Thymus (tissue), 11 donors: ENCODE measurements around the gene TNNI3K. TPM values are rescaled to one million over a fixed set of nuclear protein-coding genes. Genes with fewer than 3 reads are reported as not detected.

Experiments used
- DNase-seq, 9 donors: peaks; one replicate each; pipeline ENCODE4 v3.0.0-alpha.2; 2013; ENCODE audit warnings: low spot score in 9 of 9, low read depth in 6 of 9, missing footprints in 1 of 9
- H3K27ac ChIP-seq, 2 donors: one replicate each; pipeline ENCODE4 v1.5.1; 2013; ENCODE audit warnings: control low read depth in 1 of 2, low read depth in 1 of 2, low read length in 1 of 2, mild to moderate bottlenecking in 1 of 2, moderate library complexity in 1 of 2
- H3K27me3 ChIP-seq, 2 donors: one replicate each; pipeline ENCODE4 v1.5.1; 2013; ENCODE audit warnings: low read length in 1 of 2; ENCODE audit not compliant: control insufficient read depth in 2 of 2, insufficient read depth in 1 of 2
- H3K36me3 ChIP-seq, 2 donors: one replicate each; pipeline ENCODE4 v1.5.1; 2013; ENCODE audit warnings: low read length in 1 of 2, mild to moderate bottlenecking in 1 of 2, moderate library complexity in 1 of 2; ENCODE audit not compliant: control insufficient read depth in 2 of 2, insufficient read depth in 2 of 2
- H3K4me1 ChIP-seq, 2 donors: one replicate each; pipeline ENCODE4 v1.5.1; 2013; ENCODE audit warnings: low read length in 2 of 2; ENCODE audit not compliant: control insufficient read depth in 2 of 2, insufficient read depth in 2 of 2
- H3K4me3 ChIP-seq, 2 donors: one replicate each; pipeline ENCODE4 v1.5.1; 2013; ENCODE audit warnings: low read length in 2 of 2, control low read depth in 1 of 2, mild to moderate bottlenecking in 1 of 2
- H3K9me3 ChIP-seq, 2 donors: one replicate each; pipeline ENCODE4 v1.5.1; 2013; ENCODE audit warnings: low read length in 1 of 2, mild to moderate bottlenecking in 1 of 2; ENCODE audit not compliant: control insufficient read depth in 2 of 2, insufficient read depth in 1 of 2
- WGBS: extraction: QIAGEN DNeasy Blood & Tissue Kit; methylation state at CpG from one replicate; pipeline ENCODE4 v1.1.7; 2013; 5-methylcytosine and 5-hydroxymethylcytosine counted together
- polyA plus RNA-seq: library from polyadenylated mRNA; stranded (reverse); fragments of 200-250 nt; gene quantifications from one replicate; pipeline ENCODE4 v1.2.3, GENCODE V29; 2013
- total RNA-seq: library from RNA; stranded (reverse); fragments of 120-200 nt; gene quantifications from one replicate; pipeline ENCODE4 v1.2.4, GENCODE V29; 2013
- donor health status: healthy.

The TNNI3K gene
- total and polyA plus RNA-seq, 2 donors, result 0.61 to 0.94 TPM

GRCh38 chr1:74526708-74527107, 291.5 kb downstream of the TNNI3K start:
- Histone ChIP-seq H3K4me1 (no peaks in the 10 kb centered on the region), H3K36me3 (no peaks in the 10 kb centered on the region), H3K27me3 (no peaks in the 10 kb centered on the region), H3K9me3 (no peaks in the 10 kb centered on the region), H3K27ac (no peak overlapping the region), H3K4me3 (no peak overlapping the region)
- no peak for DNase-seq
- WGBS, result 86% methylated on average over 2 of the region's 2 CpGs

GRCh38 chr1:74528123-74528522, 292.9 kb downstream of the TNNI3K start:
- WGBS, result 92% methylated on average over 4 of the region's 4 CpGs
- Histone ChIP-seq H3K4me1 (no peaks in the 10 kb centered on the region), H3K9me3 (no peaks in the 10 kb centered on the region), H3K4me3 (no peak overlapping the region), H3K36me3 (no peaks in the 10 kb centered on the region), H3K27me3 (no peaks in the 10 kb centered on the region), H3K27ac (no peak overlapping the region)
- DNase-seq, result no peak

DNA sequence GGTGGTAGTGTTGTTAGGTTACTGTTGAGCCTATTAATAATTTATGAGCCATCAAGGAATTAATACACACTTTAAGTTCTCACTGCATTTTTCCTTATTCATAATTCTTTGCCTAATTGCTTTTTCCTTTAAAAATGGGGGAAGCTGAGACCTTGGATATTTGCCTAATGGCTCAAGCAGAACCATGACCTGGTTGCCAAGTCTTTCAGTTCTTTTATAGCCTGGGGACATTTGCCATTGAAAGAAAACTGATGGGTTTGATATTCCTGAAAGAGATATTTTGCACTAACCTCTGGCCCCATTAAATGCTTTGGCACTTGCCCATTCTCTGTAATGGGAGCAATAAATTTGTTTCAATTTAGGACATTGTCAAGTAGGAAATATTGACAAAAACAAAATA, 295.7 kb downstream of the TNNI3K start:
- Histone ChIP-seq H3K4me1 (no peaks in the 10 kb centered on the region), H3K9me3 (no peaks in the 10 kb centered on the region), H3K4me3 (no peak overlapping the region), H3K27me3 (no peaks in the 10 kb centered on the region), H3K36me3 (no peaks in the 10 kb centered on the region), H3K27ac (no peak overlapping the region)
- no peak for DNase-seq

GRCh38 chr1:74531796-74532195, 296.6 kb downstream of the TNNI3K start:
- no peaks in the 10 kb centered on the region for H3K27me3 ChIP-seq
- DNase-seq, result no peak
- H3K36me3 ChIP-seq, result no peaks in the 10 kb centered on the region
- H3K27ac ChIP-seq, result no peak overlapping the region
- WGBS, result 91% methylated on average over 1 of the region's 1 CpG
- H3K4me1 ChIP-seq, result no peaks in the 10 kb centered on the region
- no peaks in the 10 kb centered on the region for H3K9me3 ChIP-seq
- no peak overlapping the region for H3K4me3 ChIP-seq

- H3K4me1 ChIP-seq, result no peaks in the 10 kb centered on the region
- H3K36me3 ChIP-seq, result no peaks in the 10 kb centered on the region
- no peak overlapping the region for H3K4me3 ChIP-seq
- H3K9me3 ChIP-seq, result no peaks in the 10 kb centered on the region
- no peaks in the 10 kb centered on the region for H3K27me3 ChIP-seq
- WGBS, result 92% methylated on average over 3 of the region's 3 CpGs
- no peak overlapping the region for H3K27ac ChIP-seq
- DNase-seq, result no peak
Observed at GRCh38 chr1:74534241-74534640, 299.1 kb downstream of the TNNI3K start.

- WGBS, result 86% methylated on average over 2 of the region's 2 CpGs
- Histone ChIP-seq H3K36me3 (no peaks in the 10 kb centered on the region), H3K27me3 (no peaks in the 10 kb centered on the region), H3K4me3 (no peak overlapping the region), H3K4me1 (no peaks in the 10 kb centered on the region), H3K27ac (no peak overlapping the region), H3K9me3 (no peaks in the 10 kb centered on the region)
- no peak for DNase-seq
Observed at GRCh38 chr1:74545821-74546220, 310.6 kb downstream of the TNNI3K start.

DNA sequence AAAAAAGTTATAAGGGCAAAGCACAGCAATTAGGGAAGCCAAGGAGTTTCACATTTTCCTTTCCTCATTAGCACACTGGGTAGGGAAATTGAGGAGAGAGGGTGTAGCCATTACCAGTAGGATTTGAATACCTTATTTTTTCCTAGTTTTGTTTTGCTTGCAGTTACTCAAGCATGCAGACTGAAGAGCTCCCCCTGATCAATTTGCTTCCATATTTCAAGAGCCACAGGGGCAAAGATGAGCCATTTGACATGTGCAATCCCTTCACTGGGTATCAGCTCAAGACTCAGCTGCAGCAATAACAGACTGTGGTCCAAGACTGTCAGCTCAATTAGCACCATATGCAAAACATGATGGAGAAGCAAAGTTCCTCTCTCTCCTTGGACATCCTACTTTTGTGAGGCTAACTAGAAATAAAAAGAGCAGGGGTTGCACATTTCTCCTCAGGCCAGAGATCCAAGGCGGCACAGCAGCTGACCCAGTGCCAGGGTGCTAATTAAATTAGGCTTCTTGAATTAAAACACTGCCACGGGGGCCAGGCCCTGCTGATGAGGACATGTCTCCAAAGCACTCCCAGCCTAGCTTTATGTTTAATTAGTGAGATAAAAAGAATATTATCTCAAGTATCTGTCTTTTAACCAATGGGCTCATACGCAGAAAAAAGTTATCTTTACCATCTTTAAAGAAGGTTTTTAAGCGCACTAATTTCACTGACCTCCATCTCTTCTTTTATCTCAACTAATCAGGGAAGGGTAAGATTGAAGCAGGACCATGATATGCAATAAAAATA, 314.0 kb downstream of the TNNI3K start:
- WGBS, result 83% methylated on average over 4 of the region's 4 CpGs
- Histone ChIP-seq H3K27ac (no peak overlapping the region), H3K4me1 (no peaks in the 10 kb centered on the region), H3K4me3 (no peak overlapping the region), H3K9me3 (no peaks in the 10 kb centered on the region), H3K27me3 (no peaks in the 10 kb centered on the region), H3K36me3 (no peaks in the 10 kb centered on the region)
- no peak for DNase-seq

- H3K36me3 ChIP-seq, result no peaks in the 10 kb centered on the region
- WGBS, result 96% methylated on average over 2 of the region's 2 CpGs
- no peaks in the 10 kb centered on the region for H3K9me3 ChIP-seq
- H3K4me1 ChIP-seq, result no peaks in the 10 kb centered on the region
- no peak overlapping the region for H3K4me3 ChIP-seq
- H3K27me3 ChIP-seq, result no peaks in the 10 kb centered on the region
- no peak overlapping the region for H3K27ac ChIP-seq
- no peak for DNase-seq
Observed at GRCh38 chr1:74549932-74550331, 314.7 kb downstream of the TNNI3K start.

DNA sequence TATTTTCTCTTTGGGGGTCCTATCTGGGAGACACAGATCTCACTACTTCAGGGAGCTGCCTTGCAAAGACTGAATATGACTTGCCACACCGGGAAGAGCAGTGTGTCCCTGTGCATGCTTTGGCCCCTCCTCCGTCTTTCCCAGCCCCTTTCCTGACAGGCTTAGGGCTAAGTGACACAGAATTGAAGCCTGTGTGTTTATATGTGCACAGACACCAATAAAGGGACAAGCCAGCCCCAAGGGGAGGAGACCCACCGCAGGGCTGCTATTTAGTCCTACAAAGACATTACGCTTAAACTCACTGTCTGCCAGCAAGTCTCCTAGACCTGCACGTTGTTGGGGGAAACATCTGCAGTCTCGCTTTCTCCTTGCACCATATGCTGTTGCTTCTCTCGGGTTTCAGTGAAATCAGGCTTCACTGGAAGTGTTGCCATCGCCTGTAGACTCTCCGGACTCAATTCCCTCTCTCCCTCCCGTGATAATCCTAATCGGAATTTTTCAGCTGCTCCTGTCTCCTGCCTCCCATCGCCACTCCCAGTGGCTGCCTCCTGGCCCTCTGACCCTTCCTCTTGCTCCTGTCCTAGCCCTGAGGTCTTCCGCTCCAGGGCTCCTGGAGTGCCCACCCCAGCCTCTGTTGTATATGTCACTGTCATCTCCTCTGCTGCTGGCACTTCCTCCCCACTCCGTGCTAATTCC, 335.8 kb downstream of the TNNI3K start:
- 54% methylated on average over 14 of the region's 14 CpGs for WGBS
- H3K27me3 ChIP-seq, result no peaks in the 10 kb centered on the region
- DNase-seq, result no peak
- no peaks in the 10 kb centered on the region for H3K4me1 ChIP-seq
- H3K4me3 ChIP-seq, result no peak overlapping the region
- no peaks in the 10 kb centered on the region for H3K36me3 ChIP-seq
- no peak overlapping the region for H3K27ac ChIP-seq
- H3K9me3 ChIP-seq, result no peaks in the 10 kb centered on the region
